Measurements from ENCODE around the gene KLF15. TPM values are rescaled to one million over a fixed set of nuclear protein-coding genes. Genes with fewer than 3 reads are reported as not detected.

The KLF15 gene
- total and polyA plus RNA-seq, 2 experiments from 2014 or later = 3.5 to 19.8 TPM

DNA sequence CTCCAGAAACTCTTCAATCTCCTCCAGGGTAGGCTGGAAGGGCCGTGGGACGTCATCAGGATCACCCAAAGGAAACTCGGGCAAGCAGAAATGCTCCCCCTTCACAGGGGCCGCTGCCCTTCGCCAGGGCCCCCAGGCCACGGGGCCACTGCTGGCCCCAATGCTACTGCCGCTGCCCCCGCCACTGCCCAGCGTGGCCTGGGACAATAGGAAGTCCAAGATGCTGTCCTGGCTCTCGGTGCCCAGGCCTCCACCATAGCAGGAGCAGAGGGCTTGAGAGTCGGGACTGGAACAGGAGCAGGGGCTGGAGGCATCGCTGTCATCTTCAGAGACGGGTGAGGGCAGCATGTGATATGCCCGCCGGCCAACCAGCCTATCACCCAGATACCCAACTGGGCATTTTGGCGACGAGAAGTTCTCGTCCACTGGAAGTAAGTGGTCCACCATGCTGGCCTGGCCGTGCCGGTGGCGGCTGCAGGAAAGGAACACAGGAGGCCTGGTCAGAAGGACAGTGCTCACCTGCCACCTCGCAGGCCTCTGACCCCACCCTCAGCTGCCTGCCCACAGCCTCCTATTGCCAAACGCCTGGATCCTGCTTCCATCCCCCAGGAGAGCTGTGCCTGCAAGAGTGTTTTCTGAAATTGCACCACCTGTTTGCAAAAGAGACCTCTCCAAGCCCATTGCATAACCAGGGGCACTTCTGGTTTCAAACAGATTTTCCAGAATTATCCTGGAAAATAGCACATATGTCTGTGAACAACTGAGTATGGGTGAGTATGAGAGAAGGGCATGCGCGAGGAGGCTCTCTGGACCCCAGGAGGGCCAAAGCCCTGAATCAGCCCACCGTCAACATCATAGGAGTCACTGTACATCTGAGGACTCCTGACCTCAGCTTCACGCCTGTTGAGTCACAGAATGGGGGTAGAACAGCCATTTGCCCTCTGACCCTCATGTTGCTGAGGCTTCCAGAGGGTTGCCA lies 4.4 kb downstream of the KLF15 start:
- Histone ChIP-seq H3K79me2 (replicated peaks; ENCODE audit: insufficient read depth) (no peaks in the 10 kb centered on the region), H3F3A (replicated peaks; ENCODE audit: low read depth) (0 out of 2 replicates have a peak, but pooled peaks cover 5% of the 10 kb centered on the region), H3K27ac (ENCODE audit: low read depth) (no peak overlapping the region), H3K27me3 (ENCODE audit: insufficient read depth) (no peaks in the 10 kb centered on the region), H4K20me1 (replicated peaks; ENCODE audit: insufficient read depth) (no peaks in the 10 kb centered on the region; the same call in 1 of the 2 replicates), H3K9me2 (ENCODE audit: insufficient read depth) (no peaks in the 10 kb centered on the region), H3K4me1 (ENCODE audit: insufficient read depth) (peaks cover 8% of the 10 kb centered on the region), H3K4me2 (no peak overlapping the region), H3K36me3 (ENCODE audit: insufficient read depth) (no peaks in the 10 kb centered on the region), H3K4me3 (no peak overlapping the region), H2AFZ (no peak overlapping the region)
- ATAC-seq (no peak), DNase-seq (ENCODE audit: low spot score) (no peak)
- Mint-ChIP-seq H3K27ac (no peak overlapping the region), H3K36me3 (ENCODE audit: low read depth) (peaks cover 20% of the 10 kb centered on the region), H3K4me3 (no peak overlapping the region), H3K27me3 (ENCODE audit: insufficient read depth, low read depth, poor library complexity) (peaks cover 8% of the 10 kb centered on the region), H3K9me3 (no peaks in the 10 kb centered on the region), H3K4me1 (peaks cover 14% of the 10 kb centered on the region)
- TF ChIP-seq NANOG (IDR thresholded peaks at IDR 0.05; ENCODE audit: borderline replicate concordance) = no peak
- TF ChIP-seq EZH2phosphoT487 (IDR thresholded peaks at IDR 0.05; ENCODE audit: unreplicated experiment) = no peak
- no peak for TF ChIP-seq CTCF (conservative IDR thresholded peaks at IDR 0.05; ENCODE audit: low read depth in 2 of 2)
- TF ChIP-seq REST (IDR thresholded peaks at IDR 0.05; ENCODE audit: unreplicated experiment) = no peak
- TF ChIP-seq STAT1 (IDR thresholded peaks at IDR 0.05; ENCODE audit: unreplicated experiment) = no peak
- TF ChIP-seq ZNF462 (CRISPR knock-in tag; IDR thresholded peaks at IDR 0.05) = no peak
- TF ChIP-seq ZNF114 (CRISPR knock-in tag; IDR thresholded peaks at IDR 0.05) = no peak
- TF ChIP-seq JUNB (IDR thresholded peaks at IDR 0.05; ENCODE audit: unreplicated experiment) = no peak
- no peak for TF ChIP-seq CREB1 (CRISPR knock-in tag; IDR thresholded peaks at IDR 0.05; ENCODE audit: low read depth)
- TF ChIP-seq, protein P1, sequence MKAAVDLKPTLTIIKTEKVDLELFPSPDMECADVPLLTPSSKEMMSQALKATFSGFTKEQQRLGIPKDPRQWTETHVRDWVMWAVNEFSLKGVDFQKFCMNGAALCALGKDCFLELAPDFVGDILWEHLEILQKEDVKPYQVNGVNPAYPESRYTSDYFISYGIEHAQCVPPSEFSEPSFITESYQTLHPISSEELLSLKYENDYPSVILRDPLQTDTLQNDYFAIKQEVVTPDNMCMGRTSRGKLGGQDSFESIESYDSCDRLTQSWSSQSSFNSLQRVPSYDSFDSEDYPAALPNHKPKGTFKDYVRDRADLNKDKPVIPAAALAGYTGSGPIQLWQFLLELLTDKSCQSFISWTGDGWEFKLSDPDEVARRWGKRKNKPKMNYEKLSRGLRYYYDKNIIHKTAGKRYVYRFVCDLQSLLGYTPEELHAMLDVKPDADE (IDR thresholded peaks at IDR 0.05) = no peak
- no peak for TF ChIP-seq EZH2 (IDR thresholded peaks at IDR 0.05; ENCODE audit: low read depth, unreplicated experiment)
- no peak for TF ChIP-seq ZNF331 (CRISPR knock-in tag; IDR thresholded peaks at IDR 0.05; ENCODE audit: low read depth)
- TF ChIP-seq POLR2AphosphoS5 (IDR thresholded peaks at IDR 0.05; ENCODE audit: low read depth) = no peak
